GM12878 (cell line): ENCODE measurements around the gene TIPIN. TPM values are rescaled to one million over a fixed set of nuclear protein-coding genes. Genes with fewer than 3 reads are reported as not detected.

Experiments used
- ATF7 ChIP-seq: fragments of 450-650 bp; IDR thresholded peaks from 2 replicates; pipeline ENCODE4 v1.6.1; 2016; ENCODE audit warnings: low read depth, mild to moderate bottlenecking
- BCL3 ChIP-seq: IDR thresholded peaks from 2 replicates; pipeline ENCODE4 v1.6.1; 2011; ENCODE audit warnings: borderline replicate concordance, low read depth, mild to moderate bottlenecking, moderate library complexity, low read length; ENCODE audit not compliant: insufficient read depth, poor library complexity, severe bottlenecking
- HCFC1 ChIP-seq: fragments of 150-350 bp; IDR thresholded peaks from 2 replicates; pipeline ENCODE4 v1.6.1; 2014; ENCODE audit warnings: low read length
- LARP7 ChIP-seq: fragments of 450-650 bp; IDR thresholded peaks from 2 replicates; pipeline ENCODE4 v1.6.1; 2017; ENCODE audit warnings: mild to moderate bottlenecking
- NBN ChIP-seq: fragments of 450-650 bp; IDR thresholded peaks from 2 replicates; pipeline ENCODE4 v1.6.1; 2016
- RB1 ChIP-seq: fragments of 450-650 bp; formaldehyde crosslinking; IDR thresholded peaks from 2 replicates; pipeline ENCODE4 v1.6.1; 2017; ENCODE audit warnings: mild to moderate bottlenecking, borderline replicate concordance
- REST ChIP-seq: IDR thresholded peaks from 2 replicates; pipeline ENCODE4 v1.6.1; 2012; ENCODE audit warnings: mild to moderate bottlenecking, low read depth, low read length
- RFX5 ChIP-seq: IDR thresholded peaks from 2 replicates; pipeline ENCODE4 v1.6.1; 2011; ENCODE audit warnings: low read depth, low read length, improper control_type of control experiment
- SREBF2 ChIP-seq: IDR thresholded peaks from 2 replicates; pipeline ENCODE4 v1.6.1; 2012; ENCODE audit warnings: mild to moderate bottlenecking, low read length
- ZBTB33 ChIP-seq: fragments of 450-650 bp; IDR thresholded peaks from 2 replicates; pipeline ENCODE4 v1.6.1; 2017; ENCODE audit warnings: mild to moderate bottlenecking
- ZBTB4 ChIP-seq: fragments of 450-650 bp; formaldehyde crosslinking; IDR thresholded peaks from 2 replicates; pipeline ENCODE4 v1.4.0; 2022; ENCODE audit warnings: mild to moderate bottlenecking, moderate library complexity
- polyA plus RNA-seq, 11 experiments: library from polyadenylated mRNA; depleted of rRNA in 4 of 11; unstranded in 6 of 11; stranded (reverse) in 5 of 11; fragments of >200 nt; fragmentation: Nextera tagmentation in 4 of 11; fragmentation: Illumina TruSeq in 1 of 11; extraction: Ambion mirVana in 4 of 11; extraction: Trizol in 1 of 11; gene quantifications; 1 replicate in 1 of 11; 2 replicates in 10 of 11; pipeline versions ENCODE4 v1.2.1 to v1.2.3, GENCODE V29; 2011 to 2016; ENCODE audit warnings: inconsistent platforms in 2 of 11, missing spikeins in 2 of 11, low read depth in 1 of 11
- total RNA-seq, 4 experiments: library from RNA; depleted of rRNA in 3 of 4; stranded (reverse); fragments of >200 nt in 3 of 4; fragmentation: Illumina TruSeq in 1 of 4; extraction: Trizol in 1 of 4; gene quantifications; 2 replicates each; pipeline versions ENCODE4 v1.2.1 to v1.2.3, GENCODE V29; 2013 to 2021

TIPIN gene
- total and polyA plus RNA-seq, 10 of the 15 experiments (the other 5 are each of a cell fraction or from before 2014, with no cell fraction given) = 21.1 to 69.2 (median 47.0) TPM

GRCh38 chr15:66394915-66395314, 38.4 kb upstream of the TIPIN start (continued):
- no peak for TF ChIP-seq REST
- no peak for TF ChIP-seq ZBTB4 (CRISPR knock-in tag)
- no peak for TF ChIP-seq RFX5
- no peak for TF ChIP-seq ATF7
- TF ChIP-seq LARP7 = no peak
- no peak for TF ChIP-seq HCFC1
- TF ChIP-seq RB1 = no peak
- no peak for TF ChIP-seq ZBTB33
- no peak for TF ChIP-seq SREBF2
- TF ChIP-seq NBN = no peak
- no peak for TF ChIP-seq BCL3
